NCI-H2227 (cell line): ENCODE results near the gene CCNE1.
A peak's percentile ranks its signal among the peaks of the same experiment; 100 is the strongest.

Experiments used
- DNase-seq: peaks from one replicate; lab custom pipeline; 2025; ENCODE audit not compliant: unreplicated experiment; lab: John Stamatoyannopoulos, UW

CCNE1 gene

GRCh38 chr19:29842471-29843179, 30.8 kb downstream of the CCNE1 start:
- DNase-seq = no peak

GRCh38 chr19:29843180-29844051, 31.6 kb downstream of the CCNE1 start:
- peak; percentile 81 for DNase-seq

- peak; percentile 100 for DNase-seq
Observed at GRCh38 chr19:29844891-29845573, 33.2 kb downstream of the CCNE1 start.

- peak; percentile 93 for DNase-seq
Observed at GRCh38 chr19:29845574-29846176, 33.9 kb downstream of the CCNE1 start.

GRCh38 chr19:29849208-29849607, 37.4 kb downstream of the CCNE1 start:
- DNase-seq = no peak

GRCh38 chr19:29850482-29850881, 38.7 kb downstream of the CCNE1 start:
- no peak for DNase-seq

- DNase-seq = no peak
Observed at GRCh38 chr19:29851769-29852521, 40.2 kb downstream of the CCNE1 start.

- no peak for DNase-seq
Observed at GRCh38 chr19:29854033-29854432, 42.2 kb downstream of the CCNE1 start.

GRCh38 chr19:29855087-29855486, 43.3 kb downstream of the CCNE1 start:
- no peak for DNase-seq

GRCh38 chr19:29855741-29856500, 44.1 kb downstream of the CCNE1 start:
- no peak for DNase-seq

- DNase-seq = peak; percentile 81
Observed at GRCh38 chr19:29858000-29858596, 46.3 kb downstream of the CCNE1 start.

GRCh38 chr19:29858621-29859020, 46.8 kb downstream of the CCNE1 start:
- no peak for DNase-seq

GRCh38 chr19:29860492-29860891, 48.7 kb downstream of the CCNE1 start:
- DNase-seq = no peak

- no peak for DNase-seq
Observed at GRCh38 chr19:29861574-29861973, 49.8 kb downstream of the CCNE1 start.

GRCh38 chr19:29866011-29866410, 54.2 kb downstream of the CCNE1 start:
- no peak for DNase-seq

GRCh38 chr19:29867984-29868383, 56.2 kb downstream of the CCNE1 start:
- no peak for DNase-seq

- no peak for DNase-seq
Observed at GRCh38 chr19:29871143-29871542, 59.4 kb downstream of the CCNE1 start.

GRCh38 chr19:29872224-29872731, 60.5 kb downstream of the CCNE1 start:
- no peak for DNase-seq
